ENCODE data around the gene ATG2A.
A peak's percentile ranks its signal among the peaks of the same experiment; 100 is the strongest.

Gene ATG2A

GRCh38 chr11:64954201-64954600 lies 37.2 kb upstream of the ATG2A start:
- no peak overlapping the region for H3K27ac ChIP-seq (ENCODE audit: low read depth, low read length)
- no peak overlapping the region for H3K4me3 ChIP-seq (ENCODE audit: low read depth, low read length)
- DNase-seq = no peak
- H2AK5ac ChIP-seq (ENCODE audit: low read length) = no peak overlapping the region
- no peaks in the 10 kb centered on the region for H3K79me2 ChIP-seq (ENCODE audit: control insufficient read depth, insufficient read depth, low read length, poor library complexity)
- no peak overlapping the region for H4K91ac ChIP-seq (ENCODE audit: low read depth, low read length)
- no peak overlapping the region for H2BK120ac ChIP-seq (ENCODE audit: insufficient read depth, low read length, poor library complexity)
- no CpG with 5 or more reads among the region's 5 CpGs for WGBS (ENCODE audit: extremely low coverage, insufficient coverage, insufficient read length)
- no peak overlapping the region for H3K14ac ChIP-seq (ENCODE audit: low read length)
- no peak overlapping the region for H3K23ac ChIP-seq (ENCODE audit: low read length)
- no peaks in the 10 kb centered on the region for H3K4me1 ChIP-seq (ENCODE audit: control insufficient read depth in 1 of 2, insufficient read depth in 2 of 2, low read length in 2 of 2)
- H3K4me2 ChIP-seq (ENCODE audit: low read length) = no peak overlapping the region
- no peak overlapping the region for H3K9ac ChIP-seq (ENCODE audit: low read length)
- no peaks in the 10 kb centered on the region for H3K9me3 ChIP-seq (ENCODE audit: insufficient read depth, low read depth, low read length)
- H4K12ac ChIP-seq (ENCODE audit: low read depth, low read length) = no peak overlapping the region
- no peak overlapping the region for H2AFZ ChIP-seq (ENCODE audit: insufficient read depth, low read length, poor library complexity)
- no peaks in the 10 kb centered on the region for H3K27me3 ChIP-seq (ENCODE audit: insufficient read depth, low read length)
- H2BK5ac ChIP-seq (ENCODE audit: low read depth, low read length, poor library complexity) = no peak overlapping the region
- no peak overlapping the region for H3K18ac ChIP-seq (ENCODE audit: low read length)
- H3K4ac ChIP-seq (ENCODE audit: low read depth, low read length) = no peak overlapping the region
- H4K8ac ChIP-seq (ENCODE audit: low read depth, low read length) = no peak overlapping the region
- no peaks in the 10 kb centered on the region for H3K79me1 ChIP-seq (ENCODE audit: low read length)
- H3K36me3 ChIP-seq (ENCODE audit: control insufficient read depth in 1 of 2, insufficient read depth in 2 of 2, low read length in 2 of 2) = no peaks in the 10 kb centered on the region
- no peak overlapping the region for H2BK12ac ChIP-seq (ENCODE audit: low read length)

GRCh38 chr11:64951529-64951928 lies 34.5 kb upstream of the ATG2A start:
- H3K4ac ChIP-seq (ENCODE audit: low read depth, low read length) = no peak overlapping the region
- no peaks in the 10 kb centered on the region for H3K79me1 ChIP-seq (ENCODE audit: low read length)
- no peaks in the 10 kb centered on the region for H3K9me3 ChIP-seq (ENCODE audit: insufficient read depth, low read depth, low read length)
- no peak for DNase-seq
- no peak overlapping the region for H3K18ac ChIP-seq (ENCODE audit: low read length)
- no peaks in the 10 kb centered on the region for H3K79me2 ChIP-seq (ENCODE audit: control insufficient read depth, insufficient read depth, low read length, poor library complexity)
- H2BK120ac ChIP-seq (ENCODE audit: insufficient read depth, low read length, poor library complexity) = no peak overlapping the region
- no peak overlapping the region for H2BK5ac ChIP-seq (ENCODE audit: low read depth, low read length, poor library complexity)
- no peak overlapping the region for H3K23ac ChIP-seq (ENCODE audit: low read length)
- H4K12ac ChIP-seq (ENCODE audit: low read depth, low read length) = no peak overlapping the region
- H3K4me2 ChIP-seq (ENCODE audit: low read length) = no peak overlapping the region
- no peak overlapping the region for H3K27ac ChIP-seq (ENCODE audit: low read depth, low read length)
- no peak overlapping the region for H3K14ac ChIP-seq (ENCODE audit: low read length)
- no peaks in the 10 kb centered on the region for H3K36me3 ChIP-seq (ENCODE audit: control insufficient read depth in 1 of 2, insufficient read depth in 2 of 2, low read length in 2 of 2)
- H2AFZ ChIP-seq (ENCODE audit: insufficient read depth, low read length, poor library complexity) = no peak overlapping the region
- H3K27me3 ChIP-seq (ENCODE audit: insufficient read depth, low read length) = no peaks in the 10 kb centered on the region
- no peak overlapping the region for H4K8ac ChIP-seq (ENCODE audit: low read depth, low read length)
- H3K4me1 ChIP-seq (ENCODE audit: control insufficient read depth in 1 of 2, insufficient read depth in 2 of 2, low read length in 2 of 2) = no peaks in the 10 kb centered on the region
- no peak overlapping the region for H3K9ac ChIP-seq (ENCODE audit: low read length)
- no peak overlapping the region for H4K91ac ChIP-seq (ENCODE audit: low read depth, low read length)
- H3K4me3 ChIP-seq (ENCODE audit: low read depth, low read length) = no peak overlapping the region
- no peak overlapping the region for H2BK12ac ChIP-seq (ENCODE audit: low read length)
- WGBS (ENCODE audit: extremely low coverage, insufficient coverage, insufficient read length) = no CpG with 5 or more reads among the region's 4 CpGs
- no peak overlapping the region for H2AK5ac ChIP-seq (ENCODE audit: low read length)

GRCh38 chr11:64947208-64947814 lies 30.3 kb upstream of the ATG2A start:
- H4K8ac ChIP-seq (ENCODE audit: low read depth, low read length) = no peak overlapping the region
- H3K4me3 ChIP-seq (ENCODE audit: low read depth, low read length) = no peak overlapping the region
- H3K14ac ChIP-seq (ENCODE audit: low read length) = no peak overlapping the region
- no CpG with 5 or more reads among the region's 5 CpGs for WGBS (ENCODE audit: extremely low coverage, insufficient coverage, insufficient read length)
- no peak overlapping the region for H3K9ac ChIP-seq (ENCODE audit: low read length)
- no peak overlapping the region for H2BK5ac ChIP-seq (ENCODE audit: low read depth, low read length, poor library complexity)
- H3K27me3 ChIP-seq (ENCODE audit: insufficient read depth, low read length) = peaks cover 2% of the 10 kb centered on the region
- no peak overlapping the region for H4K91ac ChIP-seq (ENCODE audit: low read depth, low read length)
- H3K9me3 ChIP-seq (ENCODE audit: insufficient read depth, low read depth, low read length) = no peaks in the 10 kb centered on the region
- H3K4me1 ChIP-seq (ENCODE audit: control insufficient read depth in 1 of 2, insufficient read depth in 2 of 2, low read length in 2 of 2) = no peaks in the 10 kb centered on the region
- H3K4ac ChIP-seq (ENCODE audit: low read depth, low read length) = no peak overlapping the region
- H2AK5ac ChIP-seq (ENCODE audit: low read length) = no peak overlapping the region
- no peak overlapping the region for H2BK12ac ChIP-seq (ENCODE audit: low read length)
- H3K79me1 ChIP-seq (ENCODE audit: low read length) = no peaks in the 10 kb centered on the region
- no peak overlapping the region for H4K12ac ChIP-seq (ENCODE audit: low read depth, low read length)
- peak in 1 of 2 donors; percentile 15 for DNase-seq
- H2BK120ac ChIP-seq (ENCODE audit: insufficient read depth, low read length, poor library complexity) = no peak overlapping the region
- H3K23ac ChIP-seq (ENCODE audit: low read length) = no peak overlapping the region
- no peak overlapping the region for H2AFZ ChIP-seq (ENCODE audit: insufficient read depth, low read length, poor library complexity)
- no peaks in the 10 kb centered on the region for H3K79me2 ChIP-seq (ENCODE audit: control insufficient read depth, insufficient read depth, low read length, poor library complexity)
- H3K27ac ChIP-seq (ENCODE audit: low read depth, low read length) = no peak overlapping the region
- no peaks in the 10 kb centered on the region for H3K36me3 ChIP-seq (ENCODE audit: control insufficient read depth in 1 of 2, insufficient read depth in 2 of 2, low read length in 2 of 2)
- H3K18ac ChIP-seq (ENCODE audit: low read length) = no peak overlapping the region
- no peak overlapping the region for H3K4me2 ChIP-seq (ENCODE audit: low read length)

GRCh38 chr11:64936539-64936938 lies 19.5 kb upstream of the ATG2A start:
- Histone ChIP-seq H3K27ac (ENCODE audit: low read depth, low read length) (no peak overlapping the region), H4K91ac (ENCODE audit: low read depth, low read length) (no peak overlapping the region), H3K79me2 (ENCODE audit: control insufficient read depth, insufficient read depth, low read length, poor library complexity) (no peaks in the 10 kb centered on the region), H4K8ac (ENCODE audit: low read depth, low read length) (no peak overlapping the region), H3K4me2 (ENCODE audit: low read length) (no peak overlapping the region), H2BK12ac (ENCODE audit: low read length) (no peak overlapping the region), H3K4me3 (ENCODE audit: low read depth, low read length) (no peak overlapping the region), H3K79me1 (ENCODE audit: low read length) (no peaks in the 10 kb centered on the region), H3K14ac (ENCODE audit: low read length) (no peak overlapping the region), H3K9me3 (ENCODE audit: insufficient read depth, low read depth, low read length) (peaks cover 2% of the 10 kb centered on the region), H3K23ac (ENCODE audit: low read length) (no peak overlapping the region), H3K18ac (ENCODE audit: low read length) (no peak overlapping the region), H2BK5ac (ENCODE audit: low read depth, low read length, poor library complexity) (no peak overlapping the region), H2AK5ac (ENCODE audit: low read length) (no peak overlapping the region), H3K9ac (ENCODE audit: low read length) (no peak overlapping the region), H4K12ac (ENCODE audit: low read depth, low read length) (no peak overlapping the region), H3K4ac (ENCODE audit: low read depth, low read length) (no peak overlapping the region), H2AFZ (ENCODE audit: insufficient read depth, low read length, poor library complexity) (no peak overlapping the region), H3K36me3 (ENCODE audit: control insufficient read depth in 1 of 2, insufficient read depth in 2 of 2, low read length in 2 of 2) (peaks cover 11 to 15% of the 10 kb centered on the region in 2 experiments), H2BK120ac (ENCODE audit: insufficient read depth, low read length, poor library complexity) (no peak overlapping the region), H3K27me3 (ENCODE audit: insufficient read depth, low read length) (no peaks in the 10 kb centered on the region), H3K4me1 (ENCODE audit: control insufficient read depth in 1 of 2, insufficient read depth in 2 of 2, low read length in 2 of 2) (peaks cover 0 to 7% of the 10 kb centered on the region in 2 experiments)
- DNase-seq = no peak
- no CpG with 5 or more reads among the region's 4 CpGs for WGBS (ENCODE audit: extremely low coverage, insufficient coverage, insufficient read length)
